AG08395 (cell line): ENCODE data around the gene OST4.

Source experiments
- DNase-seq: peaks from one replicate; pipeline ENCODE4 v3.0.0; 2012; ENCODE audit warnings: mixed read lengths, low spot score

The OST4 gene

GRCh38 chr2:27025861-27026851, 45.3 kb downstream of the OST4 start:
- no peak for DNase-seq

GRCh38 chr2:27025281-27025800, 46.1 kb downstream of the OST4 start:
- DNase-seq = no peak

DNA sequence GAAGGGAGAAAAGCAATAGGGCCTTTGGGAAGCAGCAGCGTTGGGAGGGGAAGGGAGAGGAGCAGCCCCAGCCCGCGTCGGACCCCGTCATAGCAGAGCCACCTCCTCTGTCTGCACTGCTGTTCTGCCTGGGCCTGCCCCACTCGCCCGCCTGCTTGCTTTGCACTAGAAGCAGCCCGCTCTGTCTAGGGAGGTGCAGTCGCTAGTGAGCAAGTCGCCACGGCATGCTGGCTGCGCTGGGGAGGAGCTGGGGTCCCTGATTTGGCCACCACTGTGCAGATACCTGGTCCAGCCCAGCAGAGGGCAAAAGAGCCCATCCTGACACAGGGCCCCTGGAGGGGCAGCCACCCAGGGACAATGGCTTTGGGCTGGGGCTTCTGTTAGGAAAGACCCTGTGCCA, 46.6 kb downstream of the OST4 start:
- no peak for DNase-seq

DNA sequence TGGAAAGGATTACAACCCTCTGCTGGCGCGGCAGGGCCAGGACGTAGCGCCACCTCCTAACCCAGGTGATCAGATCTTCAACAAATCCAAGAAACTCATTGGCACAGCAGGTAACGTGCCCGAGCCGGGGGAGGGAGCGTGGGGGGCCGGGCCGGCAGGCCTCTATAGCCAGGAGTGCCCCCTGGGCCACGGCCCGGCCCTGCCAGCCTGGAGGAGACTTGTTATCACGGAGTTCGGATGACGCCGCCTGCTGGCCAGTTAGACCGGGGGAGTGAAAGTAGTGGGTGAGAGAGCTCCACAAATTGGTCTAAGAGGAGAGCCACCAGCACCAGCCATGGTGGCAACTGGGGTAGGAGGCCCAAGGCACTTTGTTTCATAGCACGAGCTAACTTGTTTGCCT, 47.3 kb downstream of the OST4 start:
- DNase-seq = no peak

DNA sequence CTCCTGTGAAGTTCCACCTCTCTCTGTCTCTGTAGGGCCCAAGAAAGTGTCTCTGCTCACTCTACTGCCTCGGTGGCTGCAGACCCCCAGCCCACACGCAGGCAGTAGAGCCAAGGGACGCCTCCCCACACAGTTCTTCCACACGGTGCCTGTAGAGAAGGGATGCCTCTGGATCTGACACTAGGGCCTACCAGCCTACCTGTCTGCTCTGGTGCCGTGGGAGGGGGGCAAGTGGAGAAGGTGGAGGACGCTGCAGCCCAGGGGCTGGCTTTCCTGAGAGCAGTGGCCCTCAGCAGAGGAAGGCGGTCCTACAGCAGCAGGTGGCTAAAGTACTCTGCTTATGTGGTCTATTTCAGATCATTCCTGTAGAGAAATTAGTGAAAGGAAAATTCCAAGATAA, 47.7 kb downstream of the OST4 start:
- DNase-seq = no peak

DNA sequence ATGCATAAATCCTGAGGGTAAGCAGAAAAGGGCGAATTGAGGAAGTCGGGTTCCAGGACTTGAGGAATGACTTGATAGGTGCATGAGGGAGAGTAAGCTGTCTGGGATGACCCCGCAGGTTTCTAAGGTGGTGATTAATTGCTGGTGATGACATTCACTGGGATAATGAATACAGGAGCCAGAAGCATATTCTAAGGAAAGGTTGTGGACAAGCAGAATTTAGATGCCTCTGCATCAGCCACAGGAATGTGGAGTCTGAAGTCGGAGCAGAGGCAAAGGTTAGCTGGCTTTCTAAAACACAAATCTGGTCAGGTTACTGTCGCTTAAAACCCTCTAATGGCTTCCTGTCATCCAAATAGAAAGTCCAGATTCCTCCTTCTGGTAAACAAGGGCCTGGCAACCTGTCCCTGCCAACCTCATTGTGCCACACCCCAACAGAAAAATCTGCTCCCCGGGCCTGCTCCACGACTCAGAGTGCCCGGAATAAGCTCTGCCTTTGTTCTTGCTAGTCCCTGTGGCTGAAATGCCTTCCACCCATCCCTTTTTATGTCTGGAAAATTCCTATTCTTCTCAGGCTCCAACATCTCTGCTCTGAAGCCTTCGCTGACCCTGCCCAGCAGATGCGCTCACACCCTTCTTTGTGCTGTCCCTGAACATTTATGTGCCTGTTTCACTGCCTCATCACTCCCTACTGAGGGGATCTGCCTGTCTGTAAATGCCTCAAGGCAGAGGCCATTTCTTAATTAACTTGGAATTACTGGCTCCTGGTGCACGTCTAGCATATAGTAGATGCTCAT, 50.0 kb downstream of the OST4 start:
- peak; percentile 40 for DNase-seq
